A549 (cell line): ENCODE data around the gene BDNF. TPM values are rescaled to one million over a fixed set of nuclear protein-coding genes. Genes with fewer than 3 reads are reported as not detected.
A peak's percentile ranks its signal among the peaks of the same experiment; 100 is the strongest.

Experiments
- ATAC-seq, 2 experiments: fragments of 200-7000 bp in 1 of 2; fragments of >200 bp in 1 of 2; cut with Nextera tagmentation in 1 of 2; cut with Tn5 transposase in 1 of 2; 3 replicates each; pipeline versions ENCODE4 v1.8.0 to v1.9.1; 2018 to 2020; ENCODE audit warnings: mild to moderate bottlenecking in 1 of 2, moderate library complexity in 1 of 2
- CTCF ChIA-PET: fragments of 300-600 bp; sonication (Branson Sonifier 250); formaldehyde crosslinking; extraction: SDS; loops from one replicate; lab custom pipeline; 2021; ENCODE audit warnings: antibody characterized with exemption, inconsistent platforms; lab: Yijun Ruan, JAX
- POLR2A ChIA-PET: fragments of 350-600 bp; formaldehyde crosslinking; extraction: SDS; loops from one replicate; lab custom pipeline; 2021; ENCODE audit warnings: antibody characterized with exemption, inconsistent platforms; lab: Yijun Ruan, JAX
- DNase-seq, 2 experiments: peaks; one replicate each; pipeline versions ENCODE4 v3.0.0 to v3.0.0-alpha.2; 2011 to 2016; ENCODE audit warnings: low read depth in 1 of 2, low spot score in 1 of 2
- FAIRE-seq: peaks from 2 replicates; lab custom pipeline; 2011; peaks lifted over from hg19 to GRCh38; lab: Jason Lieb, UNC
- H3K27ac ChIP-seq, 2 experiments: fragments of >200 bp; sonication (Bioruptor Twin); formaldehyde crosslinking; 3 replicates each; pipeline ENCODE4 v1.5.1; 2016 to 2017
- H3K4me1 ChIP-seq: fragments of >200 bp; sonication (Bioruptor Twin); formaldehyde crosslinking; 3 replicates; pipeline ENCODE4 v1.6.1; 2016
- H3K4me2 ChIP-seq: fragments of >200 bp; sonication (Bioruptor Twin); formaldehyde crosslinking; 3 replicates; pipeline ENCODE4 v1.6.1; 2016
- H3K4me3 ChIP-seq: fragments of >200 bp; sonication (Bioruptor Twin); formaldehyde crosslinking; 3 replicates; pipeline ENCODE4 v1.5.1; 2016
- H3K9me3 ChIP-seq: fragments of >200 bp; sonication (Bioruptor Twin); formaldehyde crosslinking; 3 replicates; pipeline ENCODE4 v1.6.1; 2016
- BHLHE40 ChIP-seq: IDR thresholded peaks from 2 replicates; pipeline ENCODE4 v1.6.1; 2012; ENCODE audit warnings: low read depth, low read length, inconsistent platforms
- CBX8 ChIP-seq: fragments of 200-600 bp; sonication (generic); IDR thresholded peaks from 2 replicates; pipeline ENCODE4 v1.6.1; 2016
- CHD2 ChIP-seq: fragments of 150-350 bp; IDR thresholded peaks from 2 replicates; pipeline ENCODE4 v1.6.1; 2014; ENCODE audit warnings: low read length; ENCODE audit not compliant: partially characterized antibody
- EP300 ChIP-seq, 2 experiments: fragments of >200 bp; sonication (Bioruptor Twin); formaldehyde crosslinking; IDR thresholded peaks; 2 replicates in 1 of 2; 3 replicates in 1 of 2; pipeline ENCODE4 v1.6.1; 2016 to 2017
- FOSB ChIP-seq: fragments of 250-450 bp; sonication (Bioruptor Pico); IDR thresholded peaks from 2 replicates; pipeline ENCODE4 v1.5.0; 2020; ENCODE audit warnings: mild to moderate bottlenecking, moderate library complexity
- FOSL2 ChIP-seq, 2 experiments: fragments of 450-650 bp in 1 of 2; fragments of >200 bp in 1 of 2; sonication (Bioruptor Twin) in 1 of 2; formaldehyde crosslinking; IDR thresholded peaks; 2 replicates each; pipeline versions ENCODE4 v1.5.0 to v1.6.1; 2016 to 2020; ENCODE audit warnings: mild to moderate bottlenecking in 1 of 2, moderate library complexity in 1 of 2
- HDAC2 ChIP-seq: fragments of 200-600 bp; sonication (generic); IDR thresholded peaks from 2 replicates; pipeline ENCODE4 v1.6.1; 2016
- HOXB5 ChIP-seq: fragments of 250-450 bp; sonication (Bioruptor Pico); IDR thresholded peaks from 2 replicates; pipeline ENCODE4 v1.5.0; 2020; ENCODE audit warnings: mild to moderate bottlenecking, moderate library complexity
- JUN ChIP-seq, 2 experiments: fragments of >200 bp; sonication (Bioruptor Twin); formaldehyde crosslinking; IDR thresholded peaks; 2 replicates in 1 of 2; 3 replicates in 1 of 2; pipeline ENCODE4 v1.6.1; 2016 to 2017
- JUNB ChIP-seq: fragments of >200 bp; sonication (Bioruptor Twin); formaldehyde crosslinking; IDR thresholded peaks from 2 replicates; pipeline ENCODE4 v1.6.1; 2016
- NFE2L2 ChIP-seq: fragments of 150-350 bp; conservative IDR thresholded peaks from 2 replicates; pipeline ENCODE4 v1.6.1; 2014; ENCODE audit warnings: low read length
- NPAS2 ChIP-seq: fragments of 250-450 bp; sonication (Bioruptor Pico); IDR thresholded peaks from 2 replicates; pipeline ENCODE4 v1.8.0; 2022; ENCODE audit warnings: mild to moderate bottlenecking, moderate library complexity, borderline replicate concordance
- POLR2A ChIP-seq: IDR thresholded peaks from 2 replicates; pipeline ENCODE4 v1.6.1; 2012; ENCODE audit warnings: mild to moderate bottlenecking, low read length
- RAD21 ChIP-seq, 2 experiments: fragments of >200 bp in 1 of 2; sonication (Bioruptor Twin) in 1 of 2; formaldehyde crosslinking in 1 of 2; IDR thresholded peaks in 1 of 2; conservative IDR thresholded peaks in 1 of 2; 2 replicates in 1 of 2; 3 replicates in 1 of 2; pipeline ENCODE4 v1.6.1; 2012 to 2018; ENCODE audit warnings: inconsistent platforms in 1 of 2
- RARB ChIP-seq: fragments of 250-450 bp; sonication (Bioruptor Pico); IDR thresholded peaks from 2 replicates; pipeline ENCODE4 v1.8.0; 2021; ENCODE audit warnings: mild to moderate bottlenecking, moderate library complexity
- SREBF2 ChIP-seq: fragments of 450-650 bp; IDR thresholded peaks from 2 replicates; pipeline ENCODE4 v1.6.1; 2014; ENCODE audit warnings: mild to moderate bottlenecking, moderate library complexity
- TP53 ChIP-seq: fragments of 250-450 bp; sonication (Bioruptor Pico); IDR thresholded peaks from 2 replicates; pipeline ENCODE4 v1.5.0; 2021; ENCODE audit warnings: mild to moderate bottlenecking, moderate library complexity
- ZSCAN20 ChIP-seq: fragments of 250-450 bp; sonication (Bioruptor Pico); IDR thresholded peaks from 2 replicates; pipeline ENCODE4 v1.8.0; 2022; ENCODE audit warnings: mild to moderate bottlenecking, moderate library complexity
- WGBS: methylation state at CpG from one replicate; pipeline ENCODE4 v1.1.6; 2017; ENCODE audit errors: missing lambda C conversion rate; 5-methylcytosine and 5-hydroxymethylcytosine counted together
- polyA plus RNA-seq, 4 experiments: library from polyadenylated mRNA; depleted of rRNA in 3 of 4; stranded (reverse); fragments of >200 nt; fragmentation: RNase III in 1 of 4; extraction: RNeasy Plus Mini Kit Qiagen cat#74134 plus additional on column Dnase treatment in 1 of 4; gene quantifications; 2 replicates in 3 of 4; 3 replicates in 1 of 4; pipeline ENCODE4 v1.2.3, GENCODE V29; 2011 to 2017
- TF ChIP-seq, protein P1 (sequence below): fragments of 200-600 bp; sonication (generic); IDR thresholded peaks from 2 replicates; pipeline ENCODE4 v1.6.1; 2016; ENCODE audit warnings: antibody characterized with exemption, mild to moderate bottlenecking, moderate library complexity
- TF ChIP-seq, protein P2 (sequence below): IDR thresholded peaks from 2 replicates; pipeline ENCODE4 v1.6.1; 2012
- TF ChIP-seq, protein P3 (sequence below): fragments of 450-650 bp; IDR thresholded peaks from 2 replicates; pipeline ENCODE4 v1.6.1; 2014; ENCODE audit warnings: antibody characterized with exemption
- TF ChIP-seq, protein P4 (sequence below): fragments of >200 bp; sonication (Bioruptor Twin); formaldehyde crosslinking; IDR thresholded peaks from 3 replicates; pipeline ENCODE4 v1.5.1; 2016
- TF ChIP-seq, protein P5 (sequence below): IDR thresholded peaks from 2 replicates; pipeline ENCODE4 v1.6.1; 2012; ENCODE audit warnings: low read depth, borderline replicate concordance
- TF ChIP-seq, protein P6 (sequence below): fragments of 250-450 bp; sonication (Bioruptor Pico); IDR thresholded peaks from 2 replicates; pipeline ENCODE4 v1.5.0; 2021; ENCODE audit warnings: mild to moderate bottlenecking, moderate library complexity, borderline replicate concordance

BDNF gene
- polyA plus RNA-seq, 2 of the 4 experiments (the other 2 are of a cell fraction): 16.4 to 33.7 TPM

DNA sequence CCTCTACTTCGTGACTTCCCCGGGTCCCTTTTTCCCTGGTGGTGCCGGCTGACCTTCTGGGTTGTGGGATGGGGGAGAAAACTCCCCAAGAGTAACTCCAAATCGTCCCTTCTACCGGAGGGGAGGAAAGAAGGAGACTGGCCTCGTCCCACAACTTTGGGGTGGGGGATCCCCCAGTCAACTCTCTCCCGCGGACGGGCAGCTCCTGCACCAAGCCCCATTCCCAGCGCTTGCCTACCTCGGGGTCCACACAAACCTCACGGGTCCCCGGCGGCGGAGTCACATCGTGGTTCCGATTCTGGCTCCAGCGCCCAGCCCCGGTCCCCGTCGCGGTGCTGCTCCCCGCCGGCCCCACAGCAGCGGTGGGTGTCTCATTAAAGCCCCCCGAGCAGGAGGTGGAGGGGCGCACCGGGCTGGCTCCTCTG is 317 bp downstream of the BDNF start (continued):
- TF ChIP-seq JUN (IDR thresholded peaks at IDR 0.05): no peak

DNA sequence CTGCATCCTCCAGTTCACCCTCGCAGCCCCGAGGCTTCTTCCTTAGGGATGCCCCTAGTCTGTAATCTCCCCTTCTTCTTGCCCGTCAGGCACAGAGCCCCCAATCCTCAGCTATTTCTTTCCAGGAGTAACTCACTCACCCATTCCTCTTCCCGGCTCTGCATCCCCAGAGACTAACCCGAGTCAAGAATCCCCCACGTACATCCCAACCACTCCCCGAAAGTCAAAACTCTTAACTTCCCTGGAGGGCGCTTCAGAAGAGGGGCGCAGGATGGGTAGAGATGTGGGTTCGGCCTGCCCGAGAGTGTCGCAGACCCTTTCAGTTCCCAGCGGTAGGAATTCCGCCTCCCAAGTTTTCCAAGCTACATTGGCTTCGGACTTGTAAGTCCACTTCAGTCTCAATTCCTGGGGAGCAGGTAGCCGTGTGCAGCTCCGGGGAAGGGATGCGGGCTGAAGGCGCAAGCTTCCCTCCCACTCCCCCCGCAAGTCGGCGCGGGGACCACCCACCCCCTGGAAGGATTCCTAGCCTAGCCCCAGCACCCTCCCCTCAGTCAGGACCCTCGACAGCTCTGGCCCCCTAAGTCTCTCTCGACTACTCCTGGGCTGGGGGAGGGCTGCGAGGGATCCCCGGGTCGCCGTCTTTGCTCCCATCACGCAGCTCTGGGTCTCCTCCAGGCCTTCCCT is 871 bp downstream of the BDNF start:
- H3K27ac ChIP-seq: peak overlapping the region; percentile 90 to 96
- FAIRE-seq (no peak), DNase-seq (peak in 1 of 2 experiments; percentile 73), ATAC-seq (peak; percentile 49 to 53)
- H3K4me3 ChIP-seq: peak overlapping the region; percentile 78
- peak overlapping the region; percentile 85 for H3K4me2 ChIP-seq
- peaks cover 44% of the 10 kb centered on the region for H3K4me1 ChIP-seq
- POLR2A ChIA-PET: interaction anchor here (0.6 to 4.2 kb wide), 18 partner anchors 11 to 1635 kb away, joined by 3 to 78 read pairs (median 4); partner anchors contain the start of genes KIF18A and METTL15
- CTCF ChIA-PET: interaction anchor here (0.5 to 7.0 kb wide), 36 partner anchors 10 to 1641 kb away, joined by 3 to 95 read pairs (median 4); partner anchors contain the start of genes KIF18A and METTL15
- WGBS: 2% methylated on average over 27 of the region's 30 CpGs
- TF ChIP-seq, protein P1, sequence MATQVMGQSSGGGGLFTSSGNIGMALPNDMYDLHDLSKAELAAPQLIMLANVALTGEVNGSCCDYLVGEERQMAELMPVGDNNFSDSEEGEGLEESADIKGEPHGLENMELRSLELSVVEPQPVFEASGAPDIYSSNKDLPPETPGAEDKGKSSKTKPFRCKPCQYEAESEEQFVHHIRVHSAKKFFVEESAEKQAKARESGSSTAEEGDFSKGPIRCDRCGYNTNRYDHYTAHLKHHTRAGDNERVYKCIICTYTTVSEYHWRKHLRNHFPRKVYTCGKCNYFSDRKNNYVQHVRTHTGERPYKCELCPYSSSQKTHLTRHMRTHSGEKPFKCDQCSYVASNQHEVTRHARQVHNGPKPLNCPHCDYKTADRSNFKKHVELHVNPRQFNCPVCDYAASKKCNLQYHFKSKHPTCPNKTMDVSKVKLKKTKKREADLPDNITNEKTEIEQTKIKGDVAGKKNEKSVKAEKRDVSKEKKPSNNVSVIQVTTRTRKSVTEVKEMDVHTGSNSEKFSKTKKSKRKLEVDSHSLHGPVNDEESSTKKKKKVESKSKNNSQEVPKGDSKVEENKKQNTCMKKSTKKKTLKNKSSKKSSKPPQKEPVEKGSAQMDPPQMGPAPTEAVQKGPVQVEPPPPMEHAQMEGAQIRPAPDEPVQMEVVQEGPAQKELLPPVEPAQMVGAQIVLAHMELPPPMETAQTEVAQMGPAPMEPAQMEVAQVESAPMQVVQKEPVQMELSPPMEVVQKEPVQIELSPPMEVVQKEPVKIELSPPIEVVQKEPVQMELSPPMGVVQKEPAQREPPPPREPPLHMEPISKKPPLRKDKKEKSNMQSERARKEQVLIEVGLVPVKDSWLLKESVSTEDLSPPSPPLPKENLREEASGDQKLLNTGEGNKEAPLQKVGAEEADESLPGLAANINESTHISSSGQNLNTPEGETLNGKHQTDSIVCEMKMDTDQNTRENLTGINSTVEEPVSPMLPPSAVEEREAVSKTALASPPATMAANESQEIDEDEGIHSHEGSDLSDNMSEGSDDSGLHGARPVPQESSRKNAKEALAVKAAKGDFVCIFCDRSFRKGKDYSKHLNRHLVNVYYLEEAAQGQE: peak; percentile 15; the same call in 1 of the 2 replicates
- TF ChIP-seq RAD21 (conservative IDR thresholded peaks at IDR 0.05 in 1 of 2, IDR thresholded peaks at IDR 0.05 in 1 of 2): peak in 1 of 2 experiments; percentile 31; a peak in 1 of 5 replicates
- TF ChIP-seq JUN (IDR thresholded peaks at IDR 0.05): peak; percentile 19 to 39; a peak in 1 of 5 replicates
- no peak for TF ChIP-seq FOSL2 (IDR thresholded peaks at IDR 0.05)
- TF ChIP-seq FOSL2 (CRISPR knock-in tag; IDR thresholded peaks at IDR 0.05): no peak
- TF ChIP-seq, all 56 proteins: peak for 3
- no peaks in the 10 kb centered on the region for H3K9me3 ChIP-seq

DNA sequence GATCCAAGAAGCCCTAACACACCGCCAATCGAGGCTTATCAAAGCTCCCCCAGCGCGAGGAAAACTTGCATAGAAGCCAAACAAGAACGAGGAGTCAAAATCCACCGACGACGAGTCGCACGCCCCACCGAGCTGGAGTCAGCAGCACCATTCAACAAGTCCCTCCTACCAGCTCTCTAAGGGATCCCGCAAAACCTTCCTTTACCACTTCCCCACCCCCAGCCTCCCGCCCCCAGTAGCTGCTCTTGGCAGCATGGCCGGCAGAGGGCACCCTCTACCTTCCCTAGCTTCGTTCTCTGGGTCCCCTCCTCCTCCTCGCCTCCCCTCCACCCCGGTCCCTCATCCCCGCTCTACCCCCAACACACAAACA is 1.4 kb downstream of the BDNF start:
- Histone ChIP-seq H3K4me3 (peak overlapping the region; percentile 78), H3K9me3 (no peaks in the 10 kb centered on the region), H3K4me2 (peak overlapping the region; percentile 85), H3K27ac (peak overlapping the region; percentile 90 to 96), H3K4me1 (peaks cover 48% of the 10 kb centered on the region)
- ATAC-seq (peak; percentile 69 to 82), FAIRE-seq (no peak), DNase-seq (peak; percentile 88 to 92)
- WGBS: 1% methylated on average over 16 of the region's 18 CpGs
- POLR2A ChIA-PET: interaction anchor here (0.6 to 4.2 kb wide), 14 partner anchors 11 to 1635 kb away, joined by 3 to 78 read pairs (median 5); partner anchors contain the start of genes KIF18A and METTL15
- CTCF ChIA-PET: interaction anchor here (0.5 to 7.0 kb wide), 34 partner anchors 9 to 1641 kb away, joined by 3 to 95 read pairs (median 4); partner anchors contain the start of genes KIF18A and METTL15
- no peak for TF ChIP-seq CBX8
- no peak; a peak in 1 of 5 replicates for TF ChIP-seq JUN (IDR thresholded peaks at IDR 0.05)
- TF ChIP-seq, protein P2, sequence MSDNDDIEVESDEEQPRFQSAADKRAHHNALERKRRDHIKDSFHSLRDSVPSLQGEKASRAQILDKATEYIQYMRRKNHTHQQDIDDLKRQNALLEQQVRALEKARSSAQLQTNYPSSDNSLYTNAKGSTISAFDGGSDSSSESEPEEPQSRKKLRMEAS: no peak; the same call in none of the 2 replicates
- TF ChIP-seq HOXB5: no peak
- TF ChIP-seq, protein P3, sequence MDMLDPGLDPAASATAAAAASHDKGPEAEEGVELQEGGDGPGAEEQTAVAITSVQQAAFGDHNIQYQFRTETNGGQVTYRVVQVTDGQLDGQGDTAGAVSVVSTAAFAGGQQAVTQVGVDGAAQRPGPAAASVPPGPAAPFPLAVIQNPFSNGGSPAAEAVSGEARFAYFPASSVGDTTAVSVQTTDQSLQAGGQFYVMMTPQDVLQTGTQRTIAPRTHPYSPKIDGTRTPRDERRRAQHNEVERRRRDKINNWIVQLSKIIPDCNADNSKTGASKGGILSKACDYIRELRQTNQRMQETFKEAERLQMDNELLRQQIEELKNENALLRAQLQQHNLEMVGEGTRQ: no peak
- TF ChIP-seq NPAS2 (CRISPR knock-in tag): no peak
- TF ChIP-seq FOSB (CRISPR knock-in tag): no peak
- no peak for TF ChIP-seq HDAC2
- no peak for TF ChIP-seq TP53
- TF ChIP-seq EP300 (IDR thresholded peaks at IDR 0.05): no peak
- TF ChIP-seq RARB (CRISPR knock-in tag): no peak
- peak; percentile 54 for TF ChIP-seq CHD2
- TF ChIP-seq, protein P4, sequence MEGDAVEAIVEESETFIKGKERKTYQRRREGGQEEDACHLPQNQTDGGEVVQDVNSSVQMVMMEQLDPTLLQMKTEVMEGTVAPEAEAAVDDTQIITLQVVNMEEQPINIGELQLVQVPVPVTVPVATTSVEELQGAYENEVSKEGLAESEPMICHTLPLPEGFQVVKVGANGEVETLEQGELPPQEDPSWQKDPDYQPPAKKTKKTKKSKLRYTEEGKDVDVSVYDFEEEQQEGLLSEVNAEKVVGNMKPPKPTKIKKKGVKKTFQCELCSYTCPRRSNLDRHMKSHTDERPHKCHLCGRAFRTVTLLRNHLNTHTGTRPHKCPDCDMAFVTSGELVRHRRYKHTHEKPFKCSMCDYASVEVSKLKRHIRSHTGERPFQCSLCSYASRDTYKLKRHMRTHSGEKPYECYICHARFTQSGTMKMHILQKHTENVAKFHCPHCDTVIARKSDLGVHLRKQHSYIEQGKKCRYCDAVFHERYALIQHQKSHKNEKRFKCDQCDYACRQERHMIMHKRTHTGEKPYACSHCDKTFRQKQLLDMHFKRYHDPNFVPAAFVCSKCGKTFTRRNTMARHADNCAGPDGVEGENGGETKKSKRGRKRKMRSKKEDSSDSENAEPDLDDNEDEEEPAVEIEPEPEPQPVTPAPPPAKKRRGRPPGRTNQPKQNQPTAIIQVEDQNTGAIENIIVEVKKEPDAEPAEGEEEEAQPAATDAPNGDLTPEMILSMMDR: peak; percentile 81
- no peak for TF ChIP-seq ZSCAN20 (CRISPR knock-in tag)
- no peak for TF ChIP-seq JUNB
- TF ChIP-seq, protein P5, sequence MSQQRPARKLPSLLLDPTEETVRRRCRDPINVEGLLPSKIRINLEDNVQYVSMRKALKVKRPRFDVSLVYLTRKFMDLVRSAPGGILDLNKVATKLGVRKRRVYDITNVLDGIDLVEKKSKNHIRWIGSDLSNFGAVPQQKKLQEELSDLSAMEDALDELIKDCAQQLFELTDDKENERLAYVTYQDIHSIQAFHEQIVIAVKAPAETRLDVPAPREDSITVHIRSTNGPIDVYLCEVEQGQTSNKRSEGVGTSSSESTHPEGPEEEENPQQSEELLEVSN: no peak
- no peak for TF ChIP-seq SREBF2
- TF ChIP-seq, protein P6, sequence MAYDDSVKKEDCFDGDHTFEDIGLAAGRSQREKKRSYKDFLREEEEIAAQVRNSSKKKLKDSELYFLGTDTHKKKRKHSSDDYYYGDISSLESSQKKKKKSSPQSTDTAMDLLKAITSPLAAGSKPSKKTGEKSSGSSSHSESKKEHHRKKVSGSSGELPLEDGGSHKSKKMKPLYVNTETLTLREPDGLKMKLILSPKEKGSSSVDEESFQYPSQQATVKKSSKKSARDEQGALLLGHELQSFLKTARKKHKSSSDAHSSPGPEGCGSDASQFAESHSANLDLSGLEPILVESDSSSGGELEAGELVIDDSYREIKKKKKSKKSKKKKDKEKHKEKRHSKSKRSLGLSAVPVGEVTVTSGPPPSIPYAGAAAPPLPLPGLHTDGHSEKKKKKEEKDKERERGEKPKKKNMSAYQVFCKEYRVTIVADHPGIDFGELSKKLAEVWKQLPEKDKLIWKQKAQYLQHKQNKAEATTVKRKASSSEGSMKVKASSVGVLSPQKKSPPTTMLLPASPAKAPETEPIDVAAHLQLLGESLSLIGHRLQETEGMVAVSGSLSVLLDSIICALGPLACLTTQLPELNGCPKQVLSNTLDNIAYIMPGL (CRISPR knock-in tag): no peak
- TF ChIP-seq NFE2L2: no peak
- TF ChIP-seq POLR2A: no peak; the same call in 1 of the 2 replicates
- TF ChIP-seq RAD21 (conservative IDR thresholded peaks at IDR 0.05 in 1 of 2, IDR thresholded peaks at IDR 0.05 in 1 of 2): peak; percentile 79 to 95
- TF ChIP-seq BHLHE40: no peak
